ENCODE results near the gene SCRN2. TPM values are rescaled to one million over a fixed set of nuclear protein-coding genes. Genes with fewer than 3 reads are reported as not detected.
A peak's percentile ranks its signal among the peaks of the same experiment; 100 is the strongest.

Gene SCRN2
- total RNA-seq, 1 experiment from 2014 or later, result 50.8 TPM

- ChIA-PET CTCF (interaction anchor here (1.3 kb wide), 1 partner anchor 17 kb away, joined by 4 read pairs; no protein-coding TSS in a partner anchor), POLR2A (no interaction called here)
- ATAC-seq (no peak), DNase-seq (ENCODE audit: low spot score) (no peak)
- Mint-ChIP-seq H3K4me1 (peaks cover 7% of the 10 kb centered on the region; the same call in 1 of the 2 replicates), H3K27ac (no peak overlapping the region), H3K9me3 (no peaks in the 10 kb centered on the region), H3K36me3 (no peaks in the 10 kb centered on the region), H3K4me3 (no peak overlapping the region), H3K27me3 (ENCODE audit: low read depth) (peaks cover 72% of the 10 kb centered on the region)
- TF ChIP-seq, protein P1, sequence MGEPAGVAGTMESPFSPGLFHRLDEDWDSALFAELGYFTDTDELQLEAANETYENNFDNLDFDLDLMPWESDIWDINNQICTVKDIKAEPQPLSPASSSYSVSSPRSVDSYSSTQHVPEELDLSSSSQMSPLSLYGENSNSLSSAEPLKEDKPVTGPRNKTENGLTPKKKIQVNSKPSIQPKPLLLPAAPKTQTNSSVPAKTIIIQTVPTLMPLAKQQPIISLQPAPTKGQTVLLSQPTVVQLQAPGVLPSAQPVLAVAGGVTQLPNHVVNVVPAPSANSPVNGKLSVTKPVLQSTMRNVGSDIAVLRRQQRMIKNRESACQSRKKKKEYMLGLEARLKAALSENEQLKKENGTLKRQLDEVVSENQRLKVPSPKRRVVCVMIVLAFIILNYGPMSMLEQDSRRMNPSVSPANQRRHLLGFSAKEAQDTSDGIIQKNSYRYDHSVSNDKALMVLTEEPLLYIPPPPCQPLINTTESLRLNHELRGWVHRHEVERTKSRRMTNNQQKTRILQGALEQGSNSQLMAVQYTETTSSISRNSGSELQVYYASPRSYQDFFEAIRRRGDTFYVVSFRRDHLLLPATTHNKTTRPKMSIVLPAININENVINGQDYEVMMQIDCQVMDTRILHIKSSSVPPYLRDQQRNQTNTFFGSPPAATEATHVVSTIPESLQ (CRISPR knock-in tag; IDR thresholded peaks at IDR 0.05), result no peak
- no peak for TF ChIP-seq MXD4 (CRISPR knock-in tag; IDR thresholded peaks at IDR 0.05; ENCODE audit: borderline replicate concordance)
- TF ChIP-seq, protein P2, sequence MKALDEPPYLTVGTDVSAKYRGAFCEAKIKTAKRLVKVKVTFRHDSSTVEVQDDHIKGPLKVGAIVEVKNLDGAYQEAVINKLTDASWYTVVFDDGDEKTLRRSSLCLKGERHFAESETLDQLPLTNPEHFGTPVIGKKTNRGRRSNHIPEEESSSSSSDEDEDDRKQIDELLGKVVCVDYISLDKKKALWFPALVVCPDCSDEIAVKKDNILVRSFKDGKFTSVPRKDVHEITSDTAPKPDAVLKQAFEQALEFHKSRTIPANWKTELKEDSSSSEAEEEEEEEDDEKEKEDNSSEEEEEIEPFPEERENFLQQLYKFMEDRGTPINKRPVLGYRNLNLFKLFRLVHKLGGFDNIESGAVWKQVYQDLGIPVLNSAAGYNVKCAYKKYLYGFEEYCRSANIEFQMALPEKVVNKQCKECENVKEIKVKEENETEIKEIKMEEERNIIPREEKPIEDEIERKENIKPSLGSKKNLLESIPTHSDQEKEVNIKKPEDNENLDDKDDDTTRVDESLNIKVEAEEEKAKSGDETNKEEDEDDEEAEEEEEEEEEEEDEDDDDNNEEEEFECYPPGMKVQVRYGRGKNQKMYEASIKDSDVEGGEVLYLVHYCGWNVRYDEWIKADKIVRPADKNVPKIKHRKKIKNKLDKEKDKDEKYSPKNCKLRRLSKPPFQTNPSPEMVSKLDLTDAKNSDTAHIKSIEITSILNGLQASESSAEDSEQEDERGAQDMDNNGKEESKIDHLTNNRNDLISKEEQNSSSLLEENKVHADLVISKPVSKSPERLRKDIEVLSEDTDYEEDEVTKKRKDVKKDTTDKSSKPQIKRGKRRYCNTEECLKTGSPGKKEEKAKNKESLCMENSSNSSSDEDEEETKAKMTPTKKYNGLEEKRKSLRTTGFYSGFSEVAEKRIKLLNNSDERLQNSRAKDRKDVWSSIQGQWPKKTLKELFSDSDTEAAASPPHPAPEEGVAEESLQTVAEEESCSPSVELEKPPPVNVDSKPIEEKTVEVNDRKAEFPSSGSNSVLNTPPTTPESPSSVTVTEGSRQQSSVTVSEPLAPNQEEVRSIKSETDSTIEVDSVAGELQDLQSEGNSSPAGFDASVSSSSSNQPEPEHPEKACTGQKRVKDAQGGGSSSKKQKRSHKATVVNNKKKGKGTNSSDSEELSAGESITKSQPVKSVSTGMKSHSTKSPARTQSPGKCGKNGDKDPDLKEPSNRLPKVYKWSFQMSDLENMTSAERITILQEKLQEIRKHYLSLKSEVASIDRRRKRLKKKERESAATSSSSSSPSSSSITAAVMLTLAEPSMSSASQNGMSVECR (CRISPR knock-in tag; IDR thresholded peaks at IDR 0.05; ENCODE audit: borderline replicate concordance), result no peak
- TF ChIP-seq, protein P3, sequence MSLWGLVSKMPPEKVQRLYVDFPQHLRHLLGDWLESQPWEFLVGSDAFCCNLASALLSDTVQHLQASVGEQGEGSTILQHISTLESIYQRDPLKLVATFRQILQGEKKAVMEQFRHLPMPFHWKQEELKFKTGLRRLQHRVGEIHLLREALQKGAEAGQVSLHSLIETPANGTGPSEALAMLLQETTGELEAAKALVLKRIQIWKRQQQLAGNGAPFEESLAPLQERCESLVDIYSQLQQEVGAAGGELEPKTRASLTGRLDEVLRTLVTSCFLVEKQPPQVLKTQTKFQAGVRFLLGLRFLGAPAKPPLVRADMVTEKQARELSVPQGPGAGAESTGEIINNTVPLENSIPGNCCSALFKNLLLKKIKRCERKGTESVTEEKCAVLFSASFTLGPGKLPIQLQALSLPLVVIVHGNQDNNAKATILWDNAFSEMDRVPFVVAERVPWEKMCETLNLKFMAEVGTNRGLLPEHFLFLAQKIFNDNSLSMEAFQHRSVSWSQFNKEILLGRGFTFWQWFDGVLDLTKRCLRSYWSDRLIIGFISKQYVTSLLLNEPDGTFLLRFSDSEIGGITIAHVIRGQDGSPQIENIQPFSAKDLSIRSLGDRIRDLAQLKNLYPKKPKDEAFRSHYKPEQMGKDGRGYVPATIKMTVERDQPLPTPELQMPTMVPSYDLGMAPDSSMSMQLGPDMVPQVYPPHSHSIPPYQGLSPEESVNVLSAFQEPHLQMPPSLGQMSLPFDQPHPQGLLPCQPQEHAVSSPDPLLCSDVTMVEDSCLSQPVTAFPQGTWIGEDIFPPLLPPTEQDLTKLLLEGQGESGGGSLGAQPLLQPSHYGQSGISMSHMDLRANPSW (CRISPR knock-in tag; conservative IDR thresholded peaks at IDR 0.05; ENCODE audit: low read depth), result no peak
Measured at GRCh38 chr17:47792979-47793378, 48.1 kb downstream of the SCRN2 start.

DNA sequence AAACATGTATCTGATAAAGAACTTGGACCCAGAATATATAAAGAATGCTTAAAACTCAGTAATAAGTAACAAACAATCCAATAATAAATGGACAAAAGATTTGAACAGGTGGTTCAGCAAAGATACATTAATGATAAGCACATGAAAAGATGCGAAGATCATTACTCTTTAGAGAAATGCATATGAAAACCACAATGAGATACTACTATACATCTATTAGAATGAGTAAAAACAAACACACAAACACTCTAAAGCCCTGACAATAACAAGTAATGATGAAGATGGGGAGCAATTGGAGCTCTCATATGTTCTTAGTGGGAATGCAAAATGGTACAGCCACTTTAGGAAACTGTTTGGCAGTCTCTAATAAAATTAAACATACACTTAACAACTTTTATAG is 48.6 kb downstream of the SCRN2 start:
- Mint-ChIP-seq H3K9me3 (no peaks in the 10 kb centered on the region), H3K4me3 (no peak overlapping the region), H3K4me1 (peaks cover 7% of the 10 kb centered on the region; the same call in 1 of the 2 replicates), H3K36me3 (no peaks in the 10 kb centered on the region), H3K27ac (no peak overlapping the region), H3K27me3 (ENCODE audit: low read depth) (peaks cover 77% of the 10 kb centered on the region)
- ChIA-PET CTCF (interaction anchor here (1.3 kb wide), 1 partner anchor 17 kb away, joined by 4 read pairs; no protein-coding TSS in a partner anchor), POLR2A (no interaction called here)
- DNase-seq (ENCODE audit: low spot score), result no peak
- TF ChIP-seq GABPB1 (CRISPR knock-in tag; IDR thresholded peaks at IDR 0.05), result no peak
- no peak for TF ChIP-seq ZNF263 (CRISPR knock-in tag; IDR thresholded peaks at IDR 0.05; ENCODE audit: low read depth)
- no peak for TF ChIP-seq SMAD4 (CRISPR knock-in tag; IDR thresholded peaks at IDR 0.05)
- ATAC-seq, result no peak

GRCh38 chr17:47791025-47791424 is 50.0 kb downstream of the SCRN2 start:
- TF ChIP-seq, protein P1 (CRISPR knock-in tag; IDR thresholded peaks at IDR 0.05), result no peak
- TF ChIP-seq IRF2 (CRISPR knock-in tag; IDR thresholded peaks at IDR 0.05; ENCODE audit: borderline replicate concordance, low read depth) (no peak), JUN (CRISPR knock-in tag; IDR thresholded peaks at IDR 0.05) (no peak)
- Mint-ChIP-seq H3K27ac (no peak overlapping the region), H3K4me3 (peak overlapping the region; percentile 82)

More at GRCh38 chr17:47791025-47791424, 50.0 kb downstream of the SCRN2 start:
- Mint-ChIP-seq H3K4me1 (peaks cover 7% of the 10 kb centered on the region; the same call in 1 of the 2 replicates), H3K9me3 (no peaks in the 10 kb centered on the region), H3K36me3 (no peaks in the 10 kb centered on the region), H3K27me3 (ENCODE audit: low read depth) (peaks cover 90% of the 10 kb centered on the region)
- CTCF ChIA-PET, result no interaction called here
- POLR2A ChIA-PET, result no interaction called here
- ATAC-seq (no peak), DNase-seq (ENCODE audit: low spot score) (no peak)
